Heart right ventricle (tissue), 16 donors: ENCODE results near the gene NPEPL1. TPM values are rescaled to one million over a fixed set of nuclear protein-coding genes. Genes with fewer than 3 reads are reported as not detected.

Experiments
- ATAC-seq, 8 donors: fragments of 200-7000 bp; cut with Tn5 transposase; one replicate each; pipeline ENCODE4 v1.9.1; 2020; ENCODE audit warnings: mild to moderate bottlenecking in 8 of 8, moderate library complexity in 8 of 8, moderate number of reproducible peaks in 1 of 8
- DNase-seq, 2 donors: peaks; one replicate each; pipeline ENCODE4 v3.0.0-alpha.2; 2020
- H3K27ac ChIP-seq, 10 donors: fragments of 200-600 bp; sonication (generic) in 2 of 10; one replicate each; pipeline versions ENCODE4 v1.5.0 to v1.8.0; 2020 to 2022; ENCODE audit warnings: mild to moderate bottlenecking in 3 of 10
- H3K27me3 ChIP-seq, 7 donors: fragments of 200-600 bp; one replicate each; pipeline ENCODE4 v1.8.0; 2021 to 2022; ENCODE audit warnings: mild to moderate bottlenecking in 2 of 7
- H3K36me3 ChIP-seq, 9 donors: fragments of 200-600 bp; sonication (generic) in 1 of 9; one replicate each; pipeline versions ENCODE4 v1.5.0 to v1.8.0; 2020 to 2022; ENCODE audit warnings: mild to moderate bottlenecking in 2 of 9
- H3K4me1 ChIP-seq, 9 donors: fragments of 200-600 bp; sonication (generic) in 1 of 9; one replicate each; pipeline versions ENCODE4 v1.5.0 to v1.8.0; 2020 to 2022; ENCODE audit warnings: mild to moderate bottlenecking in 4 of 9
- H3K4me3 ChIP-seq, 10 donors: fragments of 200-600 bp; sonication (generic) in 2 of 10; one replicate each; pipeline versions ENCODE4 v1.5.0 to v1.8.0; 2020 to 2022; ENCODE audit warnings: mild to moderate bottlenecking in 7 of 10, moderate library complexity in 2 of 10
- H3K9me3 ChIP-seq, 11 donors: fragments of 200-600 bp in 10 of 11; sonication (generic) in 2 of 11; one replicate each; pipeline versions ENCODE4 v1.5.0 to v1.8.0; 2013 to 2022; ENCODE audit warnings: mild to moderate bottlenecking in 2 of 11, control low read depth in 1 of 11, moderate library complexity in 1 of 11
- WGBS, 2 donors: extraction: QIAGEN DNeasy Blood & Tissue Kit; methylation state at CpG; one replicate each; pipeline ENCODE4 v1.1.7; 2013; ENCODE audit warnings: inconsistent platforms in 1 of 2; 5-methylcytosine and 5-hydroxymethylcytosine counted together
- intact Hi-C, 10 donors: fragments of 100-400 bp; cut with DNase I; formaldehyde crosslinking; loops; one replicate each; pipeline versions ENCODE4 v1.11.1 to v1.14.2; 2022
- polyA plus RNA-seq, 2 donors: library from polyadenylated mRNA; stranded (reverse); fragments of 200-250 nt; gene quantifications; one replicate each; pipeline ENCODE4 v1.2.3, GENCODE V29; 2013
- total RNA-seq, 10 donors: library from RNA; stranded (reverse); fragmentation: NEBNext Ultra II Directional in 3 of 10; extraction: Animal tissue kit (Norgen Biotek cat#: 25700) in 3 of 10; gene quantifications; one replicate each; pipeline versions ENCODE4 v1.2.1 to v1.2.4, GENCODE V29; 2021 to 2023
- TF ChIP-seq, protein P1 (sequence below), 9 donors: fragments of 200-600 bp; sonication (generic) in 2 of 9; IDR thresholded peaks; one replicate each; pipeline versions ENCODE4 v1.5.0 to v1.8.0; 2021 to 2022; ENCODE audit warnings: antibody characterized with exemption in 9 of 9, mild to moderate bottlenecking in 5 of 9, moderate library complexity in 1 of 9
- donor health status: Arrhythmogenic right ventricular cardiomyopathy.
- donor health status: ischemic (EF 13 %, LVEDD 7.1; RV severe dilation, severe dysfunction).
- donor health status: healthy with polysubstance abuse.
- donor health status: DM: no; HTN: yes; CAD: no.
- donor health status: DM: no; HTN: no; CAD: no.
- donor health status: ischemic (EF 25% LVEDD 6.9; RV normal size, moderate dysfunction).
- donor health status: ischemic (EF 25% LVEDD 5.7; RV mildly dilated, moderate dysfunction).
- donor health status: healthy.
- donor health status: DM: yes; HTN: yes; CAD: no.
- donor health status: Ischemic cardiomyopathy.
- donor health status: ischemic (EF 35%, LVEDD 5.7; RV mildly dilated, moderate dysfunction).
- donor health status: nonischemic (EF 11% LVEDD 7.7; RV severe dilation, severe dysfunction).
- donor health status: DM: yes; HTN: yes; CAD: no.
- donor health status: PGD.
- donor health status: ischemic (EF 29% LVEDD 5.4; RV normal size, mild dysfunction).
- donor health status: nonischemic (EF 23%, LVEDD 6.1; RV moderate dilation, normal function).

The NPEPL1 gene
- total and polyA plus RNA-seq, 12 donors, result 16.7 to 46.7 (median 29.9) TPM

DNA sequence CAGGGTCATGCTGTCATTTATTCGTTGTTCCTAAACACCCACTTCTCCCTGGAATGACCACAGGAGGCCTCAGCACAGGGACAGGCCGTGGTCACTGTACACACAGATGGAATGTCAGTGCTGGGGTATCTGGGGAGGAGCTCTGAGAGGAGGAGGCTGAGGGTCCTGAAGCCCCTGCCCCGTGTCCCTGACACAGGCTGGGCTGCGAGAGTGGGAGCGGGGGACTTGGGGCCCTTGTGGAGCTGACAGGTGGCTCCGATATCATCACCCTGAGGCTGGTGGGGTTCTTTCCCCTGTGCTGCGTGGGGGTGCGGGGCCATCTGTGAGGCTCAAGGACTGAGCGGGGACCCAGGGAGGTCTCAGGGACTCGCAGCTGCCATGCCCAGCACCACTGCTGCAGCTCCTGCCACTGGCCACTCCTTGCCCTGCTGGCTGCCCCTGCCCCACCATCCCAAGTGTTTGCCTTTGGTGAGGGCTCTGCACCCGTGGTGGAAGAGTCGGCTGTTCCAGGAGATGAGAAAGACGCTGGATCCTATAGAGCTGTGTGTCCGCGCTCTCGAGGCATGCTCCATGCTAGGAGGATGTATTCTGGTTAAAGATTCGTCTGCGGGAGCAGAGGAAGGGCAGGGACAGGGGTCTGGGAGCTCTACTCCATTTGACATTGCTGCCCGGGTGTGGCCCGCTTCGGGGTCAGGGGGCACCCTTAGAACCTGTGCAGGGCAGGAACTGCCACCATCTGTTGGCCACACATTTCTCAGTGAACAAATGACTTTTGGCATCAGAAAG lies 18.9 kb downstream of the NPEPL1 start:
- H3K4me1 ChIP-seq, result no peaks in the 10 kb centered on the region
- no peak overlapping the region for H3K4me3 ChIP-seq
- H3K27me3 ChIP-seq, result no peaks in the 10 kb centered on the region
- ATAC-seq (no peak), DNase-seq (no peak)
- WGBS, 2 donors, result 92 to 94% methylated on average over 21 of the region's 21 CpGs
- peaks cover 0 to 55% (median 0%) of the 10 kb centered on the region in 9 donors for H3K36me3 ChIP-seq
- H3K27ac ChIP-seq, result no peak overlapping the region
- intact Hi-C loops, result no loop called here
- TF ChIP-seq, protein P1, sequence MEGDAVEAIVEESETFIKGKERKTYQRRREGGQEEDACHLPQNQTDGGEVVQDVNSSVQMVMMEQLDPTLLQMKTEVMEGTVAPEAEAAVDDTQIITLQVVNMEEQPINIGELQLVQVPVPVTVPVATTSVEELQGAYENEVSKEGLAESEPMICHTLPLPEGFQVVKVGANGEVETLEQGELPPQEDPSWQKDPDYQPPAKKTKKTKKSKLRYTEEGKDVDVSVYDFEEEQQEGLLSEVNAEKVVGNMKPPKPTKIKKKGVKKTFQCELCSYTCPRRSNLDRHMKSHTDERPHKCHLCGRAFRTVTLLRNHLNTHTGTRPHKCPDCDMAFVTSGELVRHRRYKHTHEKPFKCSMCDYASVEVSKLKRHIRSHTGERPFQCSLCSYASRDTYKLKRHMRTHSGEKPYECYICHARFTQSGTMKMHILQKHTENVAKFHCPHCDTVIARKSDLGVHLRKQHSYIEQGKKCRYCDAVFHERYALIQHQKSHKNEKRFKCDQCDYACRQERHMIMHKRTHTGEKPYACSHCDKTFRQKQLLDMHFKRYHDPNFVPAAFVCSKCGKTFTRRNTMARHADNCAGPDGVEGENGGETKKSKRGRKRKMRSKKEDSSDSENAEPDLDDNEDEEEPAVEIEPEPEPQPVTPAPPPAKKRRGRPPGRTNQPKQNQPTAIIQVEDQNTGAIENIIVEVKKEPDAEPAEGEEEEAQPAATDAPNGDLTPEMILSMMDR (IDR thresholded peaks at IDR 0.05), result no peak
- no peaks in the 10 kb centered on the region for H3K9me3 ChIP-seq

DNA sequence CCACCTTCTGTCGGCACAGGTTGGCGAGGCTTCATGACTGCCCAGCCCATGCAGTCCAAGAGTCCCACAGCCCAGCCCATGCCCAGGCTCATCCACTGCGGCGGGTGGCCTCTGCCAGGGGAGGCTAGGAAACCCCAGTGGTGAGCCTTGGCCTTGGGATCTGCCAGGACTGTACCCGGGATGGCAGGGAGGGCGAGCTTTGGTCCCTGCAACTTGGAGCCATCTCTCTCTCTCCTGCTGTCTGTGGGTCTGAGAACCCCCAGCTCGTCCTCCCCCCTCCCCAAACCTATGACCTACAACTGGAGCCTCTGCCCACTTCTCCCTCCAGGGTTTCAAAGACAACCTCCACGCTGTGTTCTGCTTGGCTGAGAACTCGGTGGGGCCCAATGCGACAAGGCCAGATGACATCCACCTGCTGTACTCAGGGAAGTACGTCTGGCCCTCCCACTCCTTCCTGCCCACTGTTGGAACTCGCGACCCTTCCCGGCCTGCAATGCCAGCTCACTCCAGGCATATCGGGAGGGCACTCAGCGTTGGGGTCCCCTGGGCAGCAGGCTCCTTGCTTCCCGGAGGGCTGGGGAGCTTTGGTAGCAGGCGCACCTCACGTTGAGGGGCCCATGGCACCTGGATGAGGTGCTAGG lies 19.7 kb downstream of the NPEPL1 start:
- TF ChIP-seq, protein P1 (IDR thresholded peaks at IDR 0.05), result no peak
- Histone ChIP-seq H3K27me3 (no peaks in the 10 kb centered on the region), H3K4me1 (no peaks in the 10 kb centered on the region), H3K4me3 (no peak overlapping the region), H3K9me3 (no peaks in the 10 kb centered on the region), H3K36me3 (peaks cover 0 to 47% (median 0%) of the 10 kb centered on the region in 9 donors), H3K27ac (no peak overlapping the region)
- 75 to 82% methylated on average over 19 of the region's 19 CpGs for WGBS, 2 donors
- intact Hi-C loops, result no loop called here
- DNase-seq, result no peak
- ATAC-seq, result no peak

DNA sequence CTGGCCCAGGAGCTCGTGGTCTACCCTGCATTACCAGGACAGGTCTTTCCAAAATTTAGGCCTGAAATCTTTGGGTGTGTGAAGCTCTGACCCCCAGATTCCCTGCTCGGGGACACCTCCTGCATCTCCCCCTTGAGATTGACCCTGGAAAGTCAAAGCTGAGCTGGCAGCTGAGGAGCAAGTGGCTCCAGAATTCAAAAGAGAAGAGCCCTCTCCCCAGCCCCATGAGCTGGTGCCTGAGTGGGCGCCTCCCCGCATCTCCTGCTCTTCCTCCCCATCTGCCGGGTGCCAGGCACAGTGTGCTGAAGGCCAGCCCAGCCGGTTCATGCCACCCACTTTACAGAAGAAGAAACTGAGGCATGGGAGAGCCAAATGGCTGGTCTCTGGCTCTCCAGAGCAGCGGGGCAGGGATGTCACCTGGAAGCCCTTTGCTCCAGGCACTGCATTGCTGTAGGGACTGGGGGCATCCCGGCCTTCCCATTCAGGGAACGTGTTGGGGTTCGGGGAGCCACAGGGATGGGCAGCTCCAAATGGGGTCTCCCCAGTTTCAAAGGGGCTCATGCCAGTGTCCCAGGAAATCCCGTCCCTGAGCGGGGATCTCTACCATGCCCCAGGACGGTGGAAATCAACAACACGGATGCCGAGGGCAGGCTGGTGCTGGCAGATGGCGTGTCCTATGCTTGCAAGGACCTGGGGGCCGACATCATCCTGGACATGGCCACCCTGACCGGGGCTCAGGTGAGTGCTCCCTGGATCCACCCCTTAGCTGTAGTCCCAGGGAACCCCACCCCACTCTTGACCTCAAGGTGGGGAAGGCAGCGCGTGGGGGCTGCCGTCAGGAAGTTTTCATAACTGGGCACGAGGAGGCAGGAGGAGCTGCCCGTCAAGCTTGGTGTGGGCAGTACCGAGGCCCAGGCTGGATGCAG lies 20.5 kb downstream of the NPEPL1 start:
- Histone ChIP-seq H3K4me3 (no peak overlapping the region), H3K9me3 (no peaks in the 10 kb centered on the region), H3K27me3 (no peaks in the 10 kb centered on the region), H3K4me1 (no peaks in the 10 kb centered on the region), H3K27ac (no peak overlapping the region), H3K36me3 (peaks cover 0 to 41% (median 0%) of the 10 kb centered on the region in 9 donors)
- intact Hi-C loops, result no loop called here
- 93 to 95% methylated on average over 24 of the region's 24 CpGs for WGBS, 2 donors
- TF ChIP-seq, protein P1 (IDR thresholded peaks at IDR 0.05), result no peak
- DNase-seq (no peak), ATAC-seq (no peak)

DNA sequence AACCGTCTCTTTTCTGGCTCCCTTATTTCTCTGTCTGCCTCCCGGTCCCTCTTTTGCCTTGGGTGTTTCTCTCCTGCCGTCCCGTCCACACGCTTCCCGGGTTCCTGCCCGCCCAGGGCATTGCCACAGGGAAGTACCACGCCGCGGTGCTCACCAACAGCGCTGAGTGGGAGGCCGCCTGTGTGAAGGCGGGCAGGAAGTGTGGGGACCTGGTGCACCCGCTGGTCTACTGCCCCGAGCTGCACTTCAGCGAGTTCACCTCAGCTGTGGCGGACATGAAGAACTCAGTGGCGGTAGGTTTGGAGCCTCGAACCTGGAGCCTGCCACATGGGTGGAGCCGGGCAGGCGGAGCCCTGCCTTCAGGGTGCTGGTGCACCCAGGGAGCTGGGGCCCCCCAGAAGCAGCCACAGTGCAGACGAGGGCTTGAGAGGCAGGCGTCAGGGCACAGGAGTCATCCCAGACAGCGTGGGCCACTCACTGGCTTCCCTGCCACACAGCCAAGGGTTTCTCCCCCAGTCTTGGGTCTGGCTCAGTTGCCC lies 21.3 kb downstream of the NPEPL1 start:
- H3K4me1 ChIP-seq, result no peaks in the 10 kb centered on the region
- no peaks in the 10 kb centered on the region for H3K27me3 ChIP-seq
- peaks cover 0 to 33% (median 0%) of the 10 kb centered on the region in 9 donors for H3K36me3 ChIP-seq
- no peaks in the 10 kb centered on the region for H3K9me3 ChIP-seq
- no peak for ATAC-seq
- no peak overlapping the region for H3K4me3 ChIP-seq
- H3K27ac ChIP-seq, result no peak overlapping the region
- 94% methylated on average over 24 of the region's 24 CpGs for WGBS, 2 donors
- TF ChIP-seq, protein P1 (IDR thresholded peaks at IDR 0.05), result no peak
- no peak for DNase-seq
- intact Hi-C loops, result no loop called here
